Left renal cortex interstitium (tissue), 4 donors: ENCODE measurements around the gene GBGT1. TPM values are rescaled to one million over a fixed set of nuclear protein-coding genes. Genes with fewer than 3 reads are reported as not detected.

Experiments used
- DNase-seq, 4 donors: peaks; one replicate each; pipeline ENCODE4 v3.0.0-alpha.2; 2013; ENCODE audit warnings: low read depth in 4 of 4, low spot score in 2 of 4, missing footprints in 1 of 4
- polyA plus RNA-seq, 4 donors: library from polyadenylated mRNA; unstranded; fragments of 120-200 nt; gene quantifications; one replicate each; pipeline ENCODE4 v1.2.1, GENCODE V29; 2013; ENCODE audit not compliant: insufficient read length in 4 of 4

GBGT1 gene
- polyA plus RNA-seq, 4 donors, result 1.9 to 3.1 (median 2.8) TPM

GRCh38 chr9:133129001-133129795 lies 34.5 kb downstream of the GBGT1 start:
- no peak for DNase-seq

DNA sequence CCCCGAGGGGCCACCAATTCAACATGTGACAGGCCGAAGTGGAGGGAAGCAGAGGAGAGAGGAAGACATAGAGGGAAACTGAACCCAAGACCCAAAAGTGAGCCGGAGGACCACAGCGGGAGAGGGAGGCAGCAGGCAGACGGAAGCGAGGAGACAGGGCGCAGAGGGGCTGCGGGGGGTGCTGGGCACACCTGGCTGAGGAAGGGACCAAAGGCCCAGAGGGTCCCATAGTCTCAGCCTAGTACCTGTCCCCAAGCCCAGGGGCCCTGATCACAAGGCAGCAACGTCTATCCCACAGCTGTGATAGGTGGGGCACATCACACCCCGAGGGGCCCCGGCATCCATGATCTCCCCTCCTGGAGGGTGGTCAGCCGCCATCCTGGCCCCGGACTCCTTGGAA lies 35.6 kb downstream of the GBGT1 start:
- no peak for DNase-seq

GRCh38 chr9:133127340-133127981 lies 36.3 kb downstream of the GBGT1 start:
- DNase-seq, result no peak

GRCh38 chr9:133126697-133127339 lies 36.9 kb downstream of the GBGT1 start:
- DNase-seq, result no peak

GRCh38 chr9:133125941-133126696 lies 37.6 kb downstream of the GBGT1 start:
- no peak for DNase-seq

DNA sequence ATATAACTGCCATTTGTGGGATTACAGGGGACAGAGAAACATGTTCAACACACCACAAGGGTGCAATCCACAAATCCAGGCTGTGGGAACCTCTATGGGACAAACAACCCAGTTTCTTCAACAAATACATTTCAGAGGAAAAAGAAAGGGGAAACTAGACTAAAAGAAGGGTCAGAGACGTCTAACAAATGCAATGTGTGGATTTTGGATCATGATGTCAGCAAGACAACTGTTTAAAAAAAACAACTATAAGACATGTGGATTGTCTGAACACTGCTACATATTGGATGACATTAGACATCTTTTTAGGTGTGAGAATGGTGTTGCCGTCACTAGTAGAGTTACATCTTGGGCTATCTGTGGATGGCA lies 38.8 kb downstream of the GBGT1 start:
- DNase-seq, result no peak

- no peak for DNase-seq
These were observed 39.4 kb downstream of the GBGT1 start for GRCh38 chr9:133124123-133124906.

GRCh38 chr9:133122935-133123611 lies 40.6 kb downstream of the GBGT1 start:
- DNase-seq, result no peak

DNA sequence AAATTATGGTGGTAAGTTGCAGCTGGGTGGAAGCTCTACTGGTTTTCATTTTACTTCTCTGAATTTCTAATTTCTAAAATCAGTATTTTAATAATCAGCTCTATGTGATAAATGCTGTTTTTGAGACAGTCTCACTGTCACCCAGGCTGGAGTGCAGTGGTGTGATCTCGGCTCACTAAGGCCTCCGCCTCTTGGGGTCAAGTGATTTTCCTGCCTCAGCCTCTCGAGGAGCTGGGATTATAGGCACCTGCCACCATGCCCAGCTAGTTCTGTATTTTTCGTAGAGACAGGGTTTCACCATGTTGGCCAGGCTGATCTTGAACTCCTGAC lies 41.1 kb downstream of the GBGT1 start:
- DNase-seq, result no peak

DNA sequence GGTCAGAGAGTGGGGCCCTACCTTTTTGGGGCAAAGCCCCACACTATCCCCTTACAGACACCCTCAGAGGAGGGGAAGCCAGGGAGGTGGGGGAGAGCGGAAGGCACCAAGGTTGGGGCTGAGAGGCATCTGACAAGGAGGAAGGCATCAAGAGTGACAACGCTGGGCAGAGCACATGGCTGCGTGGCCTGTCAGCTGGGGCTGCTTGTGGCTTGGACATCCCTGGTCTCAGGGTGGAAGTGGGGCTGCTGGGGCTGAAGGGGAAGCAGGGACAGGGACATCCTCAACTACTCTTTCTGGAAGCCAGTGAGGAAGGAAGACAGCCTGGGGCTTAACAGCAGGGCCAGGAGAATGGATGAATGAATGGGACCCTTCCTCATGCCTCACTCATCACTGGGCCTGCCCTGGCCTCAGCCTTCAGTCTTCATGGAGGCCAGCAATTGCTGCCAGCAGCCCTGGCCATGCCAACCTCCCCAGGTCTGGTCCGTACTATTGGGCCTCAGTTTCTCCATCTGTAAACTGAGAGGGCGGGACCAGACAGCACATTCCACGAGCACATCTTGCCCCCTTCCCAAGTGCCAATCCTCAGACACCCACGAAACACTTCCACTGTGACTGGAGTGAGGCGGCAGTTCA lies 41.7 kb downstream of the GBGT1 start:
- no peak for DNase-seq

DNA sequence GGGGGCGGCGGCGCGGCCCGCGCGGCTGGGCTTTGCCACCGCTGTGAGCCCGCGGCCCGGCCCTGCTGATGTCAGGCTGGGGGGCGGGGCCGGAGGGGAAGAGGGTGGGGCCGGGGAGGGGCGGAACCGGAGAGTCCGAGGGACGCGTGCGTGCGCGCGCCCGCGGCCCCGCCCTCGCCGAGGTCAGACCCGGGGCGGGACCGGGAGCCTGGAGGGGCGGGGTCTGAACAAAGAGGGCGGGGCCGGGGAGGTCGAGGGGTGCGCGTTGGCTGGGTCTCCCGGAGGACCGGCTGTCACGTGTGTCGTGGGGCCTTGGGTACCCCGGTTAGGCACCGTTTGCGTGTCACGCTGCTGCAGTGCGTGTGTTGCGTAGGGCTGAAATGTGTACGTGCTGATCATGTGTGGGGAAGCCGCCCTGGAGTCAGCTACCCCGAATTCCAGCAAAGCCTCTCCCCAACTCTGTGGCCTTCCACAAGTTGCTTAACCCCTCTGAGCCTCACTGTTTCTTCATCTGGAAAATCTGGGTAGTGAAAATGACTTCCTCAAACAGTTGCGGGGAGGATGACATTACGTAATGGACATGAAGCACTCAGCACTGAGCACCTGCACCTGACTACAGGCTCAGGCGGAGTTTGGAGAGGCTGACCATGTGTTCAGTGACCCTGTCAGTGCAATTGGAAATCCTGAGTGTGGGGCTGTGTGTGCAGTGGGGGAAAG lies 42.4 kb downstream of the GBGT1 start, which contains the start of gene RALGDS:
RALGDS (minus strand) TSS at position 43 of the 717 bp plus-strand sequence. CDS start 86 bp downstream, outside the sequence.
- no peak for DNase-seq

DNA sequence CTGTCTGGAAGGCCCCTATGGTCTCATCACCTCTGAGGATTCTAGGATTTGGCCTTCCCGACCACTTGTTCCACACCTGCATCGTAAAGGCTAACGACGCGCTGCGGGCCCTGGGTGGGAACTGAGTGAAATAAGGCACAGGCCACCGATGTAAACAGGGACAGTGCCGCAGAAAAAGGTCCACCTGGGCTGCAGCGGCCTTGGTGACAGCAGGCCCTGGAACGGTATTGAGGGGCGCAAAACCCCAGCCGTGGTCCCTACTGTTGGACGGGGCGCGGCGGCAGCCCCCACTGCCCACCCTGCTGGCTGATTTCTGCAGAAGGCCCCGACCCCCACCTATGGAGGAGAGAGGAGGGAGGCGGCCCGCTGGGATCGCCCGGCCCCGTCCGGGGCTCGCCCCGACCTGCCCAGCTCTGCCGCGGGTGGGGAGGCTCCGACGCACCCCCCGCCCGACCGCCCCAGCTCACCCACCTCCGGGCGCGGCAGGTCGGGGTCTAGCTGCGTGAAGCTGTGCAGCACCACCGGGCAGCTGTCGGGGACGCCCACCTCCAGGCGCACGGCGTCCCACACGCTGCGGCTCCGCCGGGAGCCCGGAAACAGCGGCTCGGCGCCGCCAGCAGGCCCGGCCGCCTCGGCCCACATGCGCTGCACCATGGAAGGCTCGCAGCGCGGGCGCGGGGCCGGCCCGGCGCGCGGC lies 43.1 kb downstream of the GBGT1 start:
- no peak for DNase-seq

DNA sequence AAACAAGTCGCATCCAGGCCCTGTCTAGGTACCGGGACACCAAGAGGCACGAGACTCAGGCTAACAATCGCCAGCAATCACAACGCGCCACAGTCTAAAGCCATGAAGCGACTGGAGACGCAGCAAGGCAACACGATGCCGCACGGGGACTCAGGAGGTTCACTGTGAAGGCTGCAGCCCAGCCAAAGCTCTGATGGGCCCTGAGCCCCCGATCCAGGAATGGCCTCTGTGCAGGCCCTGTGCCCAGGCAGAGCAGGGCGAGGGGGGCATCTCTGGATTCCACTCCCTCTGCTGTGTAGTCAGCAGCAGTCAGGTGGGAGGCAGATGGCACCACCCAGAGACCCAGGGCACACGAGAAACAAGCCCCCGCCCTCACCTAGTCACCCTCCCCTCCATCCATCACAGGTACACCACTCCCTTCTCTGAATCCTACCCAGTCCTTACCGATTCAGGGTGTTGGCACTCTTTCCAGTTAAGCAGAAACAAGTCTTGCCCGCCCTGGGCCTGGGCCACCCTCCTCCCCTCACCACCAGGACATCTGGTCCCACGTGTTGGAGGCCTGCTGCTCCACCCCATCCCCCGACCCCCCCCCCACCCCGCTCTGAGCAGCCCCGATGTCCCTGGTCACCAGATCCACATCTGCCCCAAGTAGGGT lies 43.7 kb downstream of the GBGT1 start:
- no peak for DNase-seq

DNA sequence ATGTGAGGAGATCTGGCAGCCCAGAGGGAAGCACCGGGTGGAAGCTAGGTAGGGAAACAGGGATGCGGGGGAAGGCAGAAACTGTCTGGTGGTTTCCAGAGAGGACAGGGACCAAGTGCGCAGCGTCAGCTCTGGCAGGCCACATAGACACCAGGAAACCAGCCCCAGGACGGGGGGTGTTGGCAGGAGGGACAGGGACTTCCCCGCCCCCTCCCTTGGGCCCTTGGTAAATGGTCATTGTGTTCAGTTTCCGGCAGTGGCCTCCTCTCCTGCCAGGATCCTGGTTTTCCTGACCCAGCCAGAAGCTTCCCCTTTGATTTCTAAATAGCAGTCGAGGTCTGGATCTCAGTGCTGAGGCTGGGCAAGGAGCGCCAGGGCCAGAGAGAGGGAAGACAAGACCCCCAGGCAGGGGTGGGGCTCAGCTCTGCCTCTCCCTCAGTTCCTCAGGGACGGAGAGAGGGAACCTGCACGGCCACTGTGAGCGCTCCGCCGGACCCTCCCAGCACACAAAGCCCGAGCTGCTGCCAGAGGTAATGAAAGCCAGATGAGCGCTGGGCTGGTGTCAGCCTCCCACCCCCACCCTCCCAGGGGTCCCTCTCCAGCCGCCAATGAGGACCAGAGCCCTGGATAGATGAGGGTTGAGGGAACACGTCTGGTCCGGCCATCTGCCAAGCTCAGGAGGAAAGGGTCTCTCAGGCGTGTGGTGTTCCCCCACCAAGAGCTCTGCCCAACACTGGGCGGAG lies 44.4 kb downstream of the GBGT1 start:
- no peak for DNase-seq

- no peak for DNase-seq
These were observed 45.1 kb downstream of the GBGT1 start for GRCh38 chr9:133118568-133118967.

DNA sequence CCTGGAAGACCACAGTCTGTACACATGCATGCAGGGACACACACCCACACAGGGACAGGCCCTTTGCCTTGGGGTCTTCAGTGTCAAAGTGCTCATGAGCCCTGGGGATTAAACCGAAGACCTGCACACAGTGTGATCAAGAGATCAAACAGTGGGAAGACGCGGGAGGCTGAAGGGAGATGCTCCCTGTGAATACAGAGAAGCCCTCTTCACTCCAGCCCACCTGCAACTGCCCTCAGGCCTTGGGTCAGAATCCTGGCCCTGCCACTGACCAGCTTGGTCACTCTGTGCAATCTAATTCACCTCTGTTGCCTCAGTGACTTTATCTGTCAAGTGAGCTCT lies 45.6 kb downstream of the GBGT1 start:
- DNase-seq, result no peak
